ENCODE data around the gene TUBB2B.
"Not testable (repeated sequence)": the region's sequence is repeated elsewhere in the genome, so short reads cannot be mapped to it uniquely, and the experiment has no call there.

TUBB2B gene

DNA sequence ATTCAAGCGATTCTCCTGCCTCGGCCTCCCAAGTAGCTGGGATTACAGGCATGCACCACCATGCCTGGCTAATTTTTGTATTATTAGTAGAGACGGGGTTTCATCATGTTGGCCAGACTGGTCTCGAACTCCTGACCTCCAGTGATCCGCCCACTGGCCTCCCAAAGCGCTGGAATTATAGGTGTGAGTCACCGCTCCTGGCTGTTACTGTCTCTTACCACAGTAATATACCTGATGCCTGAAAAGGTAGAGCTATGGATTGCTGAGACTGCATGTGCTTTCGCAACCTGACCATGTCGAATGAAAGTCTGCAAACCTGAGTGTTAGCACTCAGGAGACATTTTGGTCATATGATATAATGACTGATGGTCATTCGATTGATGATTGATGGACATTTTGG lies 38.3 kb downstream of the TUBB2B start:
- DNase-seq (ENCODE audit: low spot score), result not testable (repeated sequence)

DNA sequence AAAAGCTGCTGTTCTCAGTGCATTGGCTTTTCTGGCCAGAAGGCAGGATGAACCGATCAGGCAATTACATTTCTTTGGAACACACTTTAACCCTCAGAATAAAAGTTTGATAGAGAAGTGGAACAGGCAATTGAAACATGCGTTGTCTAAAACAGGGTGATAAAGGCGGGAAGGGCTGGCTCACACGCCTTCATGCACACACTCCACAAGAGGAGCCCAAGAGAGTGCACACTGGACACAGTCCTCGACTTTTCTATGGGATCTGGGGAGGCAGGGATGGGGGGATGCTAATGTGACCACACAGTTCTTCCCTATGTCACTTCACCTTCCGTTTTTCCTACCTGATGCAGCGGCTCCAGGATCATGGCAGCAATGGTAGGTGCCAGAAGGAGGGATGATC lies 39.2 kb downstream of the TUBB2B start:
- DNase-seq (ENCODE audit: low spot score), result no peak

DNA sequence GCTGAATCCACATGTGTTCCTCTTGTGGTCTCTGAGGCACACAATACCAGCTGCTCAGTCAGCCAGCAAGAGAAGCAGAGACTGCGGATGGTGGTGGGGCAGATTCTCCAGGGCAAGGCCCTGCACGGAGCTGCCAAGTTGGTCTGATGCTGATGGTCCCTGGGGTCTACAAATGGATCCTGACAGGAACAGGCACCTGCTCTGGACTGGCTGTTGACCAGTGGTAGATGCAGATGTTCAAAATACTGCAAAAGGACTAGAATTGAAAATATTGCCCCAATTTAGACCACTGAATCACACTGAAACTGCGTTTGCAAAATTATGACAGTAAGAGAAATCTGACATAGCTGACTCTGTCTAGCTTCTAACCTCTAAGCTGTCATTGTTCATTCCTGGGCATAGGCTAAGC lies 40.5 kb downstream of the TUBB2B start:
- DNase-seq (ENCODE audit: low spot score), result no peak

DNA sequence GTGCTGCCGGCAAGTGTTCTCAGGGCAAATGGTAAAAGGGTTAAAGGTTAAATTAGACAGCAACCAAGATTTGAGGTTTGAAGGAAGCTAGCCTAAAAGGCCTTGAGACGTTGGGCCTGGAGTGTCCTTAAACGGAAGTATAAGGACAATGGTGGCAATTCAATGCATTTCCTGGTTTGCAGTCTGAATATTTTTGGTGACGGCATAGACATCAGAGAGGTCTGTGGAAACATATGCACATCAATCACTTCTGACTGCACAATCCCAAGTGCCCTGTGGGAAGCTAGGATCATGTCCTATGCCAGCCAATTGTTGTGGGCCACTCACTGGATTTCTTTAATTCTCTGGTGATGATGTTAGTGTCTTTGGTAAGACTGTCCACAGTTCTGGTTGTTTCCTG lies 44.4 kb downstream of the TUBB2B start:
- no peak for DNase-seq (ENCODE audit: low spot score)

- no peak for DNase-seq (ENCODE audit: low spot score)
Measured at GRCh38 chr6:3181105-3181504, 46.3 kb downstream of the TUBB2B start.

DNA sequence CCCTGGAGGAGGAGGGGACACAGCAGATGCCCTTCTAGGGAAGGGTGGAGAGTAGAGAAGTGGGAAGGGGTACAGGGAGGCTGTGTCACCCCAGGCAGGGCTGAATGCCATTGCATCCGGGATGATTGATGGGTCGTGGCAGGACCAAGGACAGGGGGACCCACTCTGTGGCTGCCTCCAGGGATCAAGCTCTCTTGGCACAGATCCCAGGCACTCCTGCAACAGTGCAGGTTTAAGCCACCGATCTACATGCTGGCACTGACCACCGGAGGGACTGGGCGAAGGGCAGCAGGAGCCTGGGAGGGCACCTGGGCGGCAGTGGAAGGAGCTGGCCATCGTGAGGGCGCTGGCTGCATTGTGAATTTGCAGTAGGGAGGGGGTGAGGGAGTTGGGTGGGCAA lies 47.5 kb downstream of the TUBB2B start:
- DNase-seq (ENCODE audit: low spot score), result not testable (repeated sequence)

DNA sequence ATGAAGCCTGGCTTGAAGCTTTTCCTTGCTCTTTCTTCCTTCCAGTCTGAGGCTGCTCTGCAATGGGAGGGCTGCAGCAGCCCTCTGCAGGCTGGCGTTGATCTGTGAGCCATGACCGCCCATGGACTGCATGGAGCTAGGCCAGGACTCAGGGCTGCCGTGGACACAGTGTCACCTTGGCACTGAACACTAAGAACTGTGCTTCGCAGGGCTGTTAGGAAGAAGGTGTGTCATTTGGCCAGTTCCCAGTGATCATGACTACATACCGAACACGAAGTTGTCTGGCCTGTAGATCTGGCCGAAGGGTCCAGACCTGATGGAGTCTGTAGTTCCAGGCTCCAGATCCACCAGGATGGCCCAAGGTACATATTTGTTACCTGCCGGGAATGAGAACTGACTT lies 48.8 kb downstream of the TUBB2B start:
- not testable (repeated sequence) for DNase-seq (ENCODE audit: low spot score)

DNA sequence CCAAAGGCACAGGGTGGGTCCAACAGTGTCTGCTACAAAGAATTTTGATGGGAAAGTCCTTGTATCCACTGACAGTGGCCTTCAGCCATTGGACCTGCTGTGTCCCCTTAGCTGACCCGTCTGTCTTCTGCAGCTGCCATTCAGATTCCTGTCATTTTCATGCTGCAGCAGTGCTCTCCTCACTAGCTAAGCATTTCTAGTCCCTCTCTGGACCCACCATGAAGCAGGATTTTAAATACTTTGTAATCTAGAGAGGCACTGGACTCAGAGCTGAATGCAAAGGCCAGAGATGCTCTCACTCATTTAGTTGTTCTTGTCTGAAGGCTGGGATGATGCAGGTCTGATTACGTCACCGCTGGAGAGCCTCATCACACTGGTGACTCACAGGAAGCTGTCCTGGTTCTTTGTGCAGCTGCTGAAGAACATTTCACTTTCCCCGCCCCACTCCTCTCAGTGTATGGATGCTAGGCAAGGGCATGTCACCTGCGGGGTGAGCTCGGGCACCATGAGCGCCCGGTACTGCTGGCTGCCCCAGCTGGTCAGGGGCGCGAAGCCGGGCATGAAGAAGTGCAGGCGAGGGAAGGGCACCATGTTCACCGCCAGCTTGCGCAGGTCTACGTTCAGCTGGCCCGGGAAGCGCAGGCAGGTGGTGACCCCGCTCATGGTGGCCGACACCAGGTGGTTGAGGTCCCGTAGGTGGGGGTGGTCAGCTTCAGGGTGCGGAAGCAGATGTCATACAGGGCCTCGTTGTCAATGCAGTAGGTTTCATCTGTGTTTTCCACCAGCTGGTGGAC lies 50.7 kb downstream of the TUBB2B start:
- no peak for DNase-seq (ENCODE audit: low spot score)

GRCh38 chr6:3175715-3176402 lies 51.6 kb downstream of the TUBB2B start:
- DNase-seq (ENCODE audit: low spot score), result no peak

Measured in SK-N-DZ (cell line).